Measurements from ENCODE around the gene KRTAP13-4. TPM values are rescaled to one million over a fixed set of nuclear protein-coding genes. Genes with fewer than 3 reads are reported as not detected.

The KRTAP13-4 gene
- total RNA-seq: not detected

GRCh38 chr21:30430170-30430655, at the start of gene KRTAP13-4:
KRTAP13-4 (plus strand) TSS chr21:30430220; CDS start chr21:30430276, 56 bp downstream.
- Histone ChIP-seq H3K27ac (no peak within 1 kb of the TSS), H3K4me3 (no peak within 1 kb of the TSS), H3K36me3 (no peaks in the 10 kb centered on the region), H3K9me3 (no peaks in the 10 kb centered on the region), H3K4me1 (no peaks in the 10 kb centered on the region), H3K27me3 (no peaks in the 10 kb centered on the region)
- TF ChIP-seq POLR2A (IDR thresholded peaks at IDR 0.05) (no peak), CTCF (IDR thresholded peaks at IDR 0.05) (no peak)
- no peak for DNase-seq
- intact Hi-C loops (cut with DNase I; ENCODE audit: low total_unique reads): no loop called here

- Histone ChIP-seq H3K4me1 (no peaks in the 10 kb centered on the region), H3K9me3 (no peaks in the 10 kb centered on the region), H3K36me3 (no peaks in the 10 kb centered on the region), H3K27ac (no peak overlapping the region), H3K4me3 (no peak overlapping the region), H3K27me3 (no peaks in the 10 kb centered on the region)
- TF ChIP-seq CTCF (IDR thresholded peaks at IDR 0.05) (no peak), POLR2A (IDR thresholded peaks at IDR 0.05) (no peak)
- intact Hi-C loops (cut with DNase I; ENCODE audit: low total_unique reads): no loop called here
- no peak for DNase-seq
Measured at GRCh38 chr21:30382201-30382600, 47.8 kb upstream of the KRTAP13-4 start.

- Histone ChIP-seq H3K27ac (no peak overlapping the region), H3K4me3 (no peak overlapping the region), H3K36me3 (no peaks in the 10 kb centered on the region), H3K9me3 (no peaks in the 10 kb centered on the region), H3K27me3 (no peaks in the 10 kb centered on the region), H3K4me1 (no peaks in the 10 kb centered on the region)
- TF ChIP-seq CTCF (IDR thresholded peaks at IDR 0.05): no peak
- TF ChIP-seq POLR2A (IDR thresholded peaks at IDR 0.05): no peak
- DNase-seq: no peak
- intact Hi-C loops (cut with DNase I; ENCODE audit: low total_unique reads): no loop called here
Measured at GRCh38 chr21:30391492-30392025, 38.5 kb upstream of the KRTAP13-4 start.

- intact Hi-C loops (cut with DNase I; ENCODE audit: low total_unique reads): no loop called here
Measured at GRCh38 chr21:30395731-30396130, 34.3 kb upstream of the KRTAP13-4 start, which contains the start of gene KRTAP13-1. KRTAP13-1 (plus strand) TSS chr21:30396031; CDS start chr21:30396087, 56 bp downstream.

More at GRCh38 chr21:30395731-30396130, 34.3 kb upstream of the KRTAP13-4 start, which contains the start of gene KRTAP13-1:
- TF ChIP-seq CTCF (IDR thresholded peaks at IDR 0.05): no peak
- no peak for TF ChIP-seq POLR2A (IDR thresholded peaks at IDR 0.05)
- Histone ChIP-seq H3K27ac (no peak within 1 kb of the TSS), H3K4me3 (no peak within 1 kb of the TSS), H3K9me3 (no peaks in the 10 kb centered on the region), H3K36me3 (no peaks in the 10 kb centered on the region), H3K4me1 (no peaks in the 10 kb centered on the region), H3K27me3 (no peaks in the 10 kb centered on the region)
- DNase-seq: no peak

Data from uterus (tissue), 4 donors.